ENCODE data around the gene EFCAB14.

DNA sequence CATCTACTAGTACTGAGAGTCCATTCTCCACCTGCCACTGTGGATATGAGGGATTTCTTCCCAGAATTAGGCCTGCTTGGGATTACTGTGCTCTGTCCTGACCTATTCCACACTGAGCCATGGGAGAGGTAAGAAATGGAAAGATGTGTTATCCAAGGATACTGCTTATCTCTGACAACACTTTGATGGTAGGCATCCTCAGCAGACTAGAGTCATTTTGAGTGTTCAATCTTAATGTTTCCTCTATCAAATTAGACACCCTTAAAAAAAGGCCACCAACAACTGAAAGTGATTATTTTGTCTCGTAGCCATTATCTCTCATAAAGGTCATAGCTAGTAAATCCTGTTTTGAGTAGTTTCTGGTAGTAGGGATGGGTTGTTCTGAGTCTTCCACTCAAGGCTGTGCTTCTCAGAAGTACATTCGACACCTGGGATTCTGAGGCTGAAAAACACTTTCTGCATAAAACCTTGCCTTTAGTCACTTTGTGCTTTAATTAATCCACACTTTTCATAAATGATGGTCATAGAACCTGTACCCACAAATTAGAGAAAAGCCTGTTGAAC lies 59.5 kb downstream of the EFCAB14 start:
- TF ChIP-seq, protein P1, sequence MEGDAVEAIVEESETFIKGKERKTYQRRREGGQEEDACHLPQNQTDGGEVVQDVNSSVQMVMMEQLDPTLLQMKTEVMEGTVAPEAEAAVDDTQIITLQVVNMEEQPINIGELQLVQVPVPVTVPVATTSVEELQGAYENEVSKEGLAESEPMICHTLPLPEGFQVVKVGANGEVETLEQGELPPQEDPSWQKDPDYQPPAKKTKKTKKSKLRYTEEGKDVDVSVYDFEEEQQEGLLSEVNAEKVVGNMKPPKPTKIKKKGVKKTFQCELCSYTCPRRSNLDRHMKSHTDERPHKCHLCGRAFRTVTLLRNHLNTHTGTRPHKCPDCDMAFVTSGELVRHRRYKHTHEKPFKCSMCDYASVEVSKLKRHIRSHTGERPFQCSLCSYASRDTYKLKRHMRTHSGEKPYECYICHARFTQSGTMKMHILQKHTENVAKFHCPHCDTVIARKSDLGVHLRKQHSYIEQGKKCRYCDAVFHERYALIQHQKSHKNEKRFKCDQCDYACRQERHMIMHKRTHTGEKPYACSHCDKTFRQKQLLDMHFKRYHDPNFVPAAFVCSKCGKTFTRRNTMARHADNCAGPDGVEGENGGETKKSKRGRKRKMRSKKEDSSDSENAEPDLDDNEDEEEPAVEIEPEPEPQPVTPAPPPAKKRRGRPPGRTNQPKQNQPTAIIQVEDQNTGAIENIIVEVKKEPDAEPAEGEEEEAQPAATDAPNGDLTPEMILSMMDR (IDR thresholded peaks at IDR 0.05 in 2 of 3, conservative IDR thresholded peaks at IDR 0.05 in 1 of 3; ENCODE audit: borderline replicate concordance in 1 of 3, insufficient read depth in 1 of 3, low read depth in 2 of 3, low read length in 2 of 3) = no peak
- no peak for TF ChIP-seq CEBPB (IDR thresholded peaks at IDR 0.05; ENCODE audit: low read depth)
- TF ChIP-seq POLR2A (IDR thresholded peaks at IDR 0.05; ENCODE audit: borderline replicate concordance, extremely low read depth, insufficient read depth, insufficient read length) = no peak
- no peak for TF ChIP-seq CBX3 (IDR thresholded peaks at IDR 0.05; ENCODE audit: low read depth)
- TF ChIP-seq, protein P2, sequence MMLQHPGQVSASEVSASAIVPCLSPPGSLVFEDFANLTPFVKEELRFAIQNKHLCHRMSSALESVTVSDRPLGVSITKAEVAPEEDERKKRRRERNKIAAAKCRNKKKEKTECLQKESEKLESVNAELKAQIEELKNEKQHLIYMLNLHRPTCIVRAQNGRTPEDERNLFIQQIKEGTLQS (IDR thresholded peaks at IDR 0.05) = no peak
- no peak for TF ChIP-seq SIN3A (IDR thresholded peaks at IDR 0.05; ENCODE audit: low read depth)
- no peak for TF ChIP-seq SP1 (IDR thresholded peaks at IDR 0.05; ENCODE audit: low read depth)
- TF ChIP-seq EZH2phosphoT487 (IDR thresholded peaks at IDR 0.05; ENCODE audit: borderline replicate concordance) = no peak
- TF ChIP-seq EZH2 (IDR thresholded peaks at IDR 0.05) = no peak
- TF ChIP-seq POLR2AphosphoS5 (IDR thresholded peaks at IDR 0.05; ENCODE audit: low read depth, low read length) = no peak
- no peak for TF ChIP-seq ZNF274 (IDR thresholded peaks at IDR 0.05; ENCODE audit: low read depth, low read length)
- TF ChIP-seq, protein P3, sequence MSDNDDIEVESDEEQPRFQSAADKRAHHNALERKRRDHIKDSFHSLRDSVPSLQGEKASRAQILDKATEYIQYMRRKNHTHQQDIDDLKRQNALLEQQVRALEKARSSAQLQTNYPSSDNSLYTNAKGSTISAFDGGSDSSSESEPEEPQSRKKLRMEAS (IDR thresholded peaks at IDR 0.05) = no peak
- TF ChIP-seq FOSL1 (IDR thresholded peaks at IDR 0.05; ENCODE audit: low read depth) = no peak
